Activated CD8-positive, alpha-beta T cell treated with anti-CD3 and anti-CD28 coated beads for 36 hours (primary cell): ENCODE results near the gene TMEM62. TPM values are rescaled to one million over a fixed set of nuclear protein-coding genes. Genes with fewer than 3 reads are reported as not detected.

Experiments
- ATAC-seq: fragments of 200-7000 bp; cut with Tn5 transposase; one replicate; pipeline ENCODE4 v1.10.0; 2021; ENCODE audit warnings: mild to moderate bottlenecking, moderate library complexity
- CTCF ChIA-PET: fragments of 350-600 bp; sonication (Branson Sonifier 250); formaldehyde crosslinking; loops from one replicate; lab custom pipeline; 2021; ENCODE audit warnings: antibody characterized with exemption; lab: Charles Lee
- POLR2A ChIA-PET: fragments of 350-600 bp; sonication (Branson Sonifier 250); formaldehyde crosslinking; loops from one replicate; lab custom pipeline; 2021; ENCODE audit warnings: antibody characterized with exemption; lab: Charles Lee
- DNase-seq: peaks from one replicate; pipeline ENCODE4 v3.0.0-alpha.2; 2020
- H3K27ac Mint-ChIP-seq: one replicate; pipeline ENCODE4 v1.8.0; 2021; ENCODE audit warnings: mild to moderate bottlenecking, mixed read lengths
- H3K27me3 Mint-ChIP-seq: one replicate; pipeline ENCODE4 v1.8.0; 2021; ENCODE audit warnings: mixed read lengths
- H3K36me3 Mint-ChIP-seq: one replicate; pipeline ENCODE4 v1.8.0; 2021; ENCODE audit warnings: low read depth, mixed read lengths
- H3K4me1 Mint-ChIP-seq: one replicate; pipeline ENCODE4 v1.8.0; 2021; ENCODE audit warnings: low read depth, mixed read lengths
- H3K4me3 Mint-ChIP-seq: one replicate; pipeline ENCODE4 v1.8.0; 2021; ENCODE audit warnings: mild to moderate bottlenecking, moderate library complexity, mixed read lengths
- H3K9me3 Mint-ChIP-seq: one replicate; pipeline ENCODE4 v1.8.0; 2021; ENCODE audit warnings: mixed read lengths
- CTCF ChIP-seq: fragments of 200-600 bp; IDR thresholded peaks from one replicate; pipeline ENCODE4 v1.8.0; 2022; ENCODE audit warnings: antibody characterized with exemption, mild to moderate bottlenecking
- intact Hi-C: fragments of 100-400 bp; cut with micrococcal nuclease; formaldehyde crosslinking; loops from one replicate; pipeline ENCODE4 v1.10.0; 2022
- total RNA-seq, 2 experiments: library from RNA; stranded (reverse); gene quantifications; one replicate each; pipeline ENCODE4 v1.2.3, GENCODE V29; 2021

Gene TMEM62
- total RNA-seq = 10 to 100 TPM; 10.5 to 11.6 TPM

GRCh38 chr15:43133430-43134156 is at the start of gene TMEM62:
Gene TMEM62 (plus strand): TSS chr15:43133586. CDS start chr15:43133803, 217 bp downstream.
- POLR2A ChIA-PET = interaction anchor here (1.0 to 1.2 kb wide), 3 partner anchors 9 to 50 kb away, joined by 4 read pairs; no protein-coding TSS in a partner anchor
- peaks cover 19% of the 10 kb centered on the region for H3K36me3 Mint-ChIP-seq
- DNase-seq (peak; percentile 81), ATAC-seq (peak; percentile 87)
- peaks cover 4% of the 10 kb centered on the region for H3K27me3 Mint-ChIP-seq
- peak within 1 kb of the TSS; percentile 85 for H3K4me3 Mint-ChIP-seq
- H3K27ac Mint-ChIP-seq = peak within 1 kb of the TSS; percentile 92
- no peak for TF ChIP-seq CTCF
- H3K9me3 Mint-ChIP-seq = peaks cover 3% of the 10 kb centered on the region
- CTCF ChIA-PET = interaction anchor here (1.2 kb wide), 1 partner anchor 70 kb away, joined by 3 read pairs; no protein-coding TSS in a partner anchor
- intact Hi-C loops = no loop called here
- peaks cover 23% of the 10 kb centered on the region for H3K4me1 Mint-ChIP-seq

DNA sequence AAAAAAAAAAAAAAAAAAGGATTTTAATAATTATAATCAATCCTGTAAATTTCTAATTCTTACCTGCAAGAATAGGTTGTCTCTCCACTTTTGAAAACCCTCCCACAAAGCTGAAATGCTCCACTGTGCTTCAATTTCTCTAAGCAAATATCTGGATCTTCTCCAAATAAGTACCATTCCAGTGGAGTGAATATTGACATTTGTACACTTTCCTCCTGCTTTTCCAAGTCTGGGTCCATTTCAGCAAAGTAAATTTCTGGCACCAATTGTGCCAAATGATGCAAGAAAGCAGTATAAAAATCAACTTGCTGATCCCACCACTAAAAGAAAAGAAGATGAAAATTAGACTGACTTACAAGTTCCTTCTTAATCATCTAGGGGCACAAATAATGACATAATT is 47.5 kb upstream of the TMEM62 start:
- no peaks in the 10 kb centered on the region for H3K27me3 Mint-ChIP-seq
- H3K4me1 Mint-ChIP-seq = peaks cover 30% of the 10 kb centered on the region
- intact Hi-C loops = no loop called here
- no peaks in the 10 kb centered on the region for H3K9me3 Mint-ChIP-seq
- CTCF ChIA-PET = no interaction called here
- H3K4me3 Mint-ChIP-seq = no peak overlapping the region
- DNase-seq (no peak), ATAC-seq (no peak)
- POLR2A ChIA-PET = no interaction called here
- peak overlapping the region; percentile 42 for H3K27ac Mint-ChIP-seq
- peaks cover 34% of the 10 kb centered on the region for H3K36me3 Mint-ChIP-seq
- TF ChIP-seq CTCF = no peak

- Mint-ChIP-seq H3K9me3 (no peaks in the 10 kb centered on the region), H3K27ac (no peak overlapping the region), H3K4me1 (peaks cover 30% of the 10 kb centered on the region), H3K4me3 (no peak overlapping the region), H3K27me3 (no peaks in the 10 kb centered on the region), H3K36me3 (peaks cover 31% of the 10 kb centered on the region)
- POLR2A ChIA-PET = no interaction called here
- no peak for DNase-seq
- CTCF ChIA-PET = no interaction called here
- ATAC-seq = no peak
- intact Hi-C loops = no loop called here
- TF ChIP-seq CTCF = no peak
These were observed 46.8 kb upstream of the TMEM62 start for GRCh38 chr15:43086551-43086950.

DNA sequence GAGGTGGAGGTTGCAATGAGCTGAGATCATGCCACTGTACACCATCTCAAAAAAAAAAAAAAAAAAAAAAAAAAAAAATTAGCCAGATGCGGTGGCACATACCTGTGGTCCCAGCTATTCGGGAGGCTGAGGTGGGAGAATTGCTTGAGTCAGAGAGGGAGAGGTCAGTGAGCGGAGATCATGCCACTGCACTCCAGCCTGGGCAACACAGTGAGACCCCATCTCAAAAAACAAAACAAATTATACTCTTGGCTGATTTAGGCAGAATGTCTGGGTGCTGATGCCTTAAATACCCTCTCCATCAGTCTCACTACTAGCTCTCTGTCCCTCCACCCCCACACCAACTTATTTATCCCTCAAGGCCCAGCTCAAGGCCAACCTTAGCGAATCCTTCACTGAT is 41.5 kb upstream of the TMEM62 start:
- no peak for TF ChIP-seq CTCF
- ATAC-seq = no peak
- intact Hi-C loops = no loop called here

GRCh38 chr15:43093026-43093425 is 40.4 kb upstream of the TMEM62 start:
- Mint-ChIP-seq H3K4me1 (peaks cover 50% of the 10 kb centered on the region), H3K4me3 (no peak overlapping the region), H3K27me3 (no peaks in the 10 kb centered on the region), H3K27ac (no peak overlapping the region), H3K9me3 (no peaks in the 10 kb centered on the region), H3K36me3 (peaks cover 31% of the 10 kb centered on the region)
- DNase-seq (no peak), ATAC-seq (no peak)
- ChIA-PET CTCF (interaction anchor here (1.8 kb wide), 1 partner anchor 11 kb away, joined by 5 read pairs; no protein-coding TSS in a partner anchor), POLR2A (interaction anchor here (0.6 kb wide), 1 partner anchor 779 kb away, joined by 3 read pairs; no protein-coding TSS in a partner anchor)
- intact Hi-C loops = no loop called here
- no peak for TF ChIP-seq CTCF

More for the DNA sequence above, 41.5 kb upstream of the TMEM62 start:
- H3K4me3 Mint-ChIP-seq = no peak overlapping the region
- DNase-seq = no peak
- ChIA-PET POLR2A (interaction anchor here (0.7 to 1.1 kb wide), 2 partner anchors 11 to 15 kb away, joined by 3 read pairs; no protein-coding TSS in a partner anchor), CTCF (interaction anchor here (1.8 kb wide), 2 partner anchors 12 to 21 kb away, joined by 5 read pairs; no protein-coding TSS in a partner anchor)
- H3K9me3 Mint-ChIP-seq = no peaks in the 10 kb centered on the region
- H3K27me3 Mint-ChIP-seq = no peaks in the 10 kb centered on the region
- H3K27ac Mint-ChIP-seq = no peak overlapping the region
- peaks cover 22% of the 10 kb centered on the region for H3K36me3 Mint-ChIP-seq
- peaks cover 44% of the 10 kb centered on the region for H3K4me1 Mint-ChIP-seq
